ENCODE measurements around the gene RNF123.

The RNF123 gene

DNA sequence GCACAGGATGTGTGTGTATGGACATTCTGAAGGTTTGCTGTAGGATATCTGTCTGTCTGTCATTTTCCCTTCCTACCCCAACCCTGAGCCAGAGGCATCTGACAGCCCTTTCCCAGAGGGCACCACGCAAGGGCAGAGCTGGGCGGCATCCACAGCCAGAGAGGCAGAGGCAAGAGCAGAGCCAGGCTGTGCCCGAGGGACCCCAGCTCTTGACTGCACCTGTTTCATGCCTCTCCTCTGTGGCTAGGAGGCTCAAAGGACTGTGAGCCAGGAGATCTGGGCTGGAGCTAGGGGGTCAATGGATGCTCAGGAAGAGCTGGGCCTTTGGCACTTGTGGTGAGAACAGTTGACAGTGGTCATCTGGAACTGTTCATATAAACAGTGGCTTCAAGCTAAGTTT, 20.0 kb upstream of the RNF123 start:
- no peak overlapping the region for H3K27ac ChIP-seq (ENCODE audit: low read depth, low read length)
- H3K9me3 ChIP-seq (ENCODE audit: insufficient read depth, low read depth, low read length), result no peaks in the 10 kb centered on the region
- no peak overlapping the region for H3K4me3 ChIP-seq (ENCODE audit: low read length)
- no peaks in the 10 kb centered on the region for H3K36me3 ChIP-seq (ENCODE audit: insufficient read depth, low read length)
- peaks cover 5% of the 10 kb centered on the region; the same call in 1 of the 2 replicates for H3K4me1 ChIP-seq (ENCODE audit: insufficient read depth, low read length)
- no peaks in the 10 kb centered on the region for H3K27me3 ChIP-seq (ENCODE audit: insufficient read depth, low read length)
- WGBS, result 92% methylated on average over 3 of the region's 3 CpGs
- no peak overlapping the region for H3K9ac ChIP-seq (ENCODE audit: low read depth, low read length)

DNA sequence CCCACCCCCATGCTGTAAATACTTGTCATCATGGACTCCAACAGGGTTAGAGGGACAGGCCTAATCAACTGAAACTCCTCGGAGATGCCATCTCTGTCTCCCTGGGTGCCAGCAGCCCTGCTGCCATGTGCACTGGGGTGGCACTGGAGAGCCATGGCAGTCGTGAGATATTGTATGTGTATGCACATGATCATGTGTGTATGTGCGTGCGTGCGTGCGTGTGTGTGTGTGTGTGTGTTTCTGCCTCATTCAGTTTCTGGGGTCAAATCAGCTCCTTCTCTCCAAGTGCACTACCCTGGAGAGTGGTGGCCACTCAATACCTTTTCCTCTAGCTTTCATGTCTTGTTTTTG, 18.4 kb upstream of the RNF123 start:
- Histone ChIP-seq H3K4me1 (ENCODE audit: insufficient read depth, low read length) (peaks cover 5% of the 10 kb centered on the region; the same call in 1 of the 2 replicates), H3K27ac (ENCODE audit: low read depth, low read length) (no peak overlapping the region), H3K36me3 (ENCODE audit: insufficient read depth, low read length) (peaks cover 6% of the 10 kb centered on the region), H3K4me3 (ENCODE audit: low read length) (no peak overlapping the region), H3K27me3 (ENCODE audit: insufficient read depth, low read length) (no peaks in the 10 kb centered on the region), H3K9me3 (ENCODE audit: insufficient read depth, low read depth, low read length) (no peaks in the 10 kb centered on the region), H3K9ac (ENCODE audit: low read depth, low read length) (no peak overlapping the region)
- WGBS, result 61% methylated on average over 6 of the region's 6 CpGs

DNA sequence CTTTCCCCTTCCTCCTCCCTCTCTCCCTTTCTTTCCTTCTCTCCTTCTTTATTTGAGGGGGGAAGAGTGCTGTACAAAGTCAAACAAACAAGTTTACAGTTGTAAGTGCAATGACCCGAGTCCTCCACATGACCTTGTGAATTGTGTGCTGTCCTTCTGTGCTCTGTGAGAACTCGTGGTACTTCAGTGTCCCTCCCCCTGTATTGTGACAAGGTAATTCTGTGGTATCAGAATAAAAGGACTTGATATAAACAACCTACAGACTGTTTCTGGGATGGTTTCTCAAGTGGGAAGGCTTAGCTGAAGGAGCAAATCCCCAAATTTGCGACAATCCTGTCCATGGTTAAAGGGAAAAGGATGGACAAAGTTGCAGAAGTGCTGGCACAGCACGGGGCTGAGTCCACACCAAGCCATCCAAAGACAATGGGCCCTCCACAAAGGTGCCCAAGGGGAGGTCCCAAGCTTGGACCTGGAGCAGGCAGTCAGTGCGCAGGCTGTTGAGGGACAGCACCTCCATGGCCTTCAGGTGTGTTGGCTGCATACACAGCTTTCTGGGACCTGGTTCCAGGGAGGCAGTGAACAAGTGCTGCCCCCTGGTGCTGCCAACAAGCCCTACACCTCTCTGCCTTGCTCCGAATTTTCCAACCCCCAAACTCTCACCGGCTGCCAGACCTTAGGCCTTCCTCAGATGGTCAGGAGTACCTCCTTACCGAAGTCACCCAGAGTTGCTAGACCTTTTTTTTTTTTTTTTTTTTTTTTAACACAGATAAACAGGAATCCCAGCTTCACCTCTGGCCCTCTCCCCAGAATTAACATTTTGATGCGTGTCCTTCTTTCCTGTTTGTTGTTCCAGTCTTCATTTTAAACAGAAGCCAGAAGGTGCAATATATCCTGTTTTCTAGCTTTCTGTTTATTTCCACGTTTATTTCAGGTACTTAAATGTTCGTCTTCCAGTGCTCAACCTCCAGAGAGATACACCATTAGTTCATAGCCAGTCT, 17.8 kb upstream of the RNF123 start:
- Histone ChIP-seq H3K9me3 (ENCODE audit: insufficient read depth, low read depth, low read length) (no peaks in the 10 kb centered on the region), H3K9ac (ENCODE audit: low read depth, low read length) (no peak overlapping the region), H3K4me1 (ENCODE audit: insufficient read depth, low read length) (peaks cover 5% of the 10 kb centered on the region; the same call in 1 of the 2 replicates), H3K4me3 (ENCODE audit: low read length) (no peak overlapping the region), H3K36me3 (ENCODE audit: insufficient read depth, low read length) (peaks cover 13% of the 10 kb centered on the region), H3K27me3 (ENCODE audit: insufficient read depth, low read length) (no peaks in the 10 kb centered on the region), H3K27ac (ENCODE audit: low read depth, low read length) (no peak overlapping the region)
- WGBS, result 51% methylated on average over 11 of the region's 11 CpGs

DNA sequence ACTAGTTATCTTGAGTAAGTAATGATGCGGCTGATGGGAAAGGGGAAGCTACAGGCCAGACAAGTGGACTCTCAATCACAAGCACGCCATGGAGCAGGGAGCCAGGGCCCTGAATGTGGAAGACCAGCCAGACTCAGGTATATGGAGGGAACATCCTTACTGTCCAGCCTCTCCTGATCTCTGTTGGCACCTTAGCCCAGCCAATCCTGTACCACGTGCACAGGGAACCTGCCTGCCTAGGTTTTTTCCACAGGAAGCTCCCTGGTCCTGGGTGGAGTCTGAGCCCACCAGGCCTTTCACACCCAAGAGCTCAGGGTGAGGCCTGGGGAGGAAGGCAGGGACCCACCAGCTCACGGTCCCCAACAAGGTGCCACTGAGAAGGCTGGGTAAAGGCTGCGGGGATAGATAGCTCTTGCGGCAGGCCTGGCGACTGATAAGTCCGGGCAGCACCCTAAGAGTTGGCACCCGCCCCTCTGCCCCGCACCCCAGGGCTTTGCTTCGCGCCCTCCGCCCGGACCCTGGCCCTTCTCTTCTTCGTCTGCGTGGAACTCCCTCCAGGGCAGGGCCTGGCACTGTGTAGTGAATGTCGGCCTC, 16.1 kb upstream of the RNF123 start:
- peaks cover 5% of the 10 kb centered on the region; the same call in 1 of the 2 replicates for H3K4me1 ChIP-seq (ENCODE audit: insufficient read depth, low read length)
- WGBS, result 16% methylated on average over 17 of the region's 17 CpGs
- H3K9ac ChIP-seq (ENCODE audit: low read depth, low read length), result peak overlapping the region; percentile 81
- peak overlapping the region; percentile 97 for H3K27ac ChIP-seq (ENCODE audit: low read depth, low read length)
- peak overlapping the region; percentile 89 for H3K4me3 ChIP-seq (ENCODE audit: low read length)
- peaks cover 29% of the 10 kb centered on the region for H3K36me3 ChIP-seq (ENCODE audit: insufficient read depth, low read length)
- H3K9me3 ChIP-seq (ENCODE audit: insufficient read depth, low read depth, low read length), result no peaks in the 10 kb centered on the region
- H3K27me3 ChIP-seq (ENCODE audit: insufficient read depth, low read length), result no peaks in the 10 kb centered on the region

DNA sequence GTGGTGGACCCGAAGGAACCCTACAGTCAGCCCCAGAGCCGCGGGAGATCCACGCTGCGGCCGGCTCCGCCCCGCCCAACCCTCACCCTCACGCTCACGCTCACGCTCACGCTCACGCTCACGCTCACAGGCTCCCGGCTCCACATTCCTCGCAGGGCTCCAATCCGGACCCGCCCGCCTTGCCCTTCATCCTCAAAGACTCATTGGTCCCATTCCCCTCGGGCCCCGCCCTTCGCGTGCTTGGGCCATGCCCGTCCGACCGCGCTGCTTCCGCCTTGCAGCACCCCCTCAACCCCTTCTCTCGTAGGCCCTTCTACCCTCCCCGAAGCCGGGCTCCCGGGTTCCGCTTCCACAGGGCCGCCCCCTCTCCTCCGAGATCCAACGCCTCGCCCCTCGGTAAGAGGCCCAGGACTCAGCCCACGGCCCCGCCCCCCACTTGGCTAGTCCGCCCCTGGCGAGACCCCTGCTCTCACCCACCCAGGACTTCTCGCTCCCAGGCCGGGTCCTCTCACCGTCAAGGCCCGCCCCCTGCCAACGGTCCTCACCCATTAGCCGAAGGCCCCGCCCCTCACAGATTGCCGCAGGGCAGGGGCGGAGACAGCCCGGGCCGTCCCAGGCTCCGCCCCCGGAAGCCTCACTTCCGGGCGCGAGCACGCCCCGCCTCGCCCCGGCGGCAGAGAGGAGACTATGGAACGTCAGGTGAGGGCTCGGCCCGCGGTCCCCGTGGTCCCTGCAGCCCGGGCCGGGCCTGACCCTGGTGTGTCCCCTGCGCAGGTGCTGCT, 15.5 kb upstream of the RNF123 start, which contains the start of gene APEH:
APEH (plus strand) TSS at position 637 of the 782 bp plus-strand sequence; CDS start at position 688, 51 bp downstream.
- Histone ChIP-seq H3K9me3 (ENCODE audit: insufficient read depth, low read depth, low read length) (no peaks in the 10 kb centered on the region), H3K36me3 (ENCODE audit: insufficient read depth, low read length) (peaks cover 36% of the 10 kb centered on the region), H3K4me3 (ENCODE audit: low read length) (peak within 1 kb of the TSS; percentile 89), H3K27ac (ENCODE audit: low read depth, low read length) (peak within 1 kb of the TSS; percentile 97), H3K27me3 (ENCODE audit: insufficient read depth, low read length) (no peaks in the 10 kb centered on the region), H3K4me1 (ENCODE audit: insufficient read depth, low read length) (0 out of 2 replicates have a peak, but pooled peaks cover 2% of the 10 kb centered on the region), H3K9ac (ENCODE audit: low read depth, low read length) (peak within 1 kb of the TSS; percentile 81)
- WGBS, result under 1% methylated on average over 70 of the region's 71 CpGs

DNA sequence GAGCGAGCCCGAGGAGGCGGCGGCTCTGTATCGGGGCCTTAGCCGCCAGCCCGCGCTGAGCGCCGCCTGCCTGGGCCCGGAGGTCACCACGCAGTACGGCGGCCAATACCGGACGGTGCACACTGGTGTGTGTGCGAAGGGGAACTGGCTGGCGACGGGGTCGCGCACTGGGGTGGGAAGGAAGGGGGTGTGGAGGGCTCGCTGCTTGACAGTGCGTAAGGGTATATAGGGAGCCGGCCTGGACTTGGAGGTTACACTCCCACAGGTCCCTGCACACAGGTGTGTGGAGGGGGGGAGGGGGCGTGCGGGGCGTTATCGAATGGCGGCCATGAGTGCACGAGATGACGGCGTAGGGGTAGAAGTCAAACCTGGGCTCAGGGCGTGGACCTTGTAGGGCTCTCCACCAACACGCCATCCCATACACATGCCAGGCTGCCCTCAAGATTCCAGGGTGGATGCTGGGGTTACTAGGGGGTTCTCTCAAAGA, 14.8 kb upstream of the RNF123 start:
- H3K9ac ChIP-seq (ENCODE audit: low read depth, low read length), result peak overlapping the region; percentile 81

DNA sequence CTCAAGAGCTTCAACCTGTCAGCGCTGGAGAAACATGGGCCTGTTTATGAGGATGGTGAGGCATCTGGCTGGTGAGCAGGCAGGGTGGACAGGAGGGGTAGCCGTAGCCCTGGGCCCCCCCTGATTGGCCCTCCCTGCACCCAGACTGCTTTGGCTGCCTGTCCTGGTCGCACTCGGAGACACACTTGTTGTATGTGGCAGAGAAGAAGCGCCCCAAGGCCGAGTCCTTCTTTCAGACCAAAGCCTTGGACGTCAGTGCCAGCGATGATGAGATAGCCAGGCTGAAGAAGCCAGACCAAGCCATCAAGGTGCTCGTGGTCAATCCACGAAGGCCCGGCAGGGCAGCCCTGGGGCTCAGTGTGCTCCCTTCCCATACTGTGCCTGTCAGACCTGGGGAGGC, 13.4 kb upstream of the RNF123 start:
- 94% methylated on average over 11 of the region's 11 CpGs for WGBS
- H3K4me1 ChIP-seq (ENCODE audit: insufficient read depth, low read length), result 0 out of 2 replicates have a peak, but pooled peaks cover 2% of the 10 kb centered on the region
- H3K9me3 ChIP-seq (ENCODE audit: insufficient read depth, low read depth, low read length), result no peaks in the 10 kb centered on the region
- H3K27ac ChIP-seq (ENCODE audit: low read depth, low read length), result no peak overlapping the region
- no peaks in the 10 kb centered on the region for H3K27me3 ChIP-seq (ENCODE audit: insufficient read depth, low read length)
- H3K36me3 ChIP-seq (ENCODE audit: insufficient read depth, low read length), result peaks cover 56% of the 10 kb centered on the region
- H3K4me3 ChIP-seq (ENCODE audit: low read length), result no peak overlapping the region
- no peak overlapping the region for H3K9ac ChIP-seq (ENCODE audit: low read depth, low read length)

More for the DNA sequence above, 14.8 kb upstream of the RNF123 start:
- Histone ChIP-seq H3K4me3 (ENCODE audit: low read length) (peak overlapping the region; percentile 89), H3K36me3 (ENCODE audit: insufficient read depth, low read length) (peaks cover 42% of the 10 kb centered on the region), H3K9me3 (ENCODE audit: insufficient read depth, low read depth, low read length) (no peaks in the 10 kb centered on the region), H3K4me1 (ENCODE audit: insufficient read depth, low read length) (0 out of 2 replicates have a peak, but pooled peaks cover 2% of the 10 kb centered on the region), H3K27ac (ENCODE audit: low read depth, low read length) (peak overlapping the region; percentile 97), H3K27me3 (ENCODE audit: insufficient read depth, low read length) (no peaks in the 10 kb centered on the region)
- WGBS, result 3% methylated on average over 32 of the region's 34 CpGs

DNA sequence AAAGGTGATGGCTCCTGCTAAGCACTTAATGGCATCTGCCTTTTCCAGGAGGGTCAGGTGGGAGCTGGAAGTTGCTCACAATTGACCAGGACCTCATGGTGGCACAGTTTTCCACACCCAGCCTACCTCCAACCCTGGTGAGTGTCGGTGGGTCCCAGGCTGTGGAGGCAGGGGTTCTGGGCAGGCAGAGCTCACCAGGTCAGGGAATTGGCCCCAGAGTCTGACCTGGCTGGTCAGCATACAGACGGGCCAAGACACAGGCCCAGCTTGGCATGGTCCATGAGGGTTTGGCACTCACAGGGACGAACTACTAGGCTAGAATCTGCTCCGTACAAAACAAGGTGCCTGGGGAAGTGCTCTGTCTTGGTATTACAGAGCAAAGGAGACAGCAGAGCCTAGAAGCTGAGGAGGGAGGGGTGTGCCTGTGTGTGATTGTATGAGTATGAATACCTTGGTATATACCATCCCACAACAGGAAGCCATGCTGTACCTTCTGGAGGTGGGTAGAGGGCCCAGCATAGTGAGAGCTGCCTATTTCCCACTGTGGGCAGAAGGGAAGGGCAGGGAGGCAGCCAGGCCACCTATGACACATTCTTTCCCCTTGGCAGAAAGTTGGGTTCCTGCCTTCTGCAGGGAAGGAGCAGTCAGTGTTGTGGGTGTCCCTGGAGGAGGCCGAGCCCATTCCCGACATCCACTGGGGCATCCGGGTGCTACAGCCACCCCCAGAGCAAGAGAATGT, 8.7 kb upstream of the RNF123 start:
- Histone ChIP-seq H3K27me3 (ENCODE audit: insufficient read depth, low read length) (no peaks in the 10 kb centered on the region), H3K9ac (ENCODE audit: low read depth, low read length) (no peak overlapping the region), H3K36me3 (ENCODE audit: insufficient read depth, low read length) (peaks cover 88% of the 10 kb centered on the region), H3K9me3 (ENCODE audit: insufficient read depth, low read depth, low read length) (no peaks in the 10 kb centered on the region), H3K27ac (ENCODE audit: low read depth, low read length) (no peak overlapping the region), H3K4me1 (ENCODE audit: insufficient read depth, low read length) (no peaks in the 10 kb centered on the region), H3K4me3 (ENCODE audit: low read length) (no peak overlapping the region)
- WGBS, result 97% methylated on average over 7 of the region's 7 CpGs

DNA sequence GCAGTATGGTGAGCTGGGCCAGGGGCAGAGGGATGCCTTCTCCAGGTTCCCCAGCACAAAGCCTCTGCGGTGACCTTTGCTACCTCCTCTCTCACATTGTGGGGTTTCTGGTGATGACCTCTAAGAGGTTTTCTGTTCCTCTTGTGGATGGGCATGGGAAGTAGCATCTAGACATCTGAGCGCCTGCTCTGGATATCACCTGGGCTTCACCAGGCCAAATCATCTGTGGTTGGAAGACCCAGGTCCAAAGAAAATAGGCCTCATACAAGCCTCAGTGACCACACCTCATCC, 8.2 kb upstream of the RNF123 start:
- peaks cover 83% of the 10 kb centered on the region for H3K36me3 ChIP-seq (ENCODE audit: insufficient read depth, low read length)
- H3K4me1 ChIP-seq (ENCODE audit: insufficient read depth, low read length), result no peaks in the 10 kb centered on the region
- H3K27ac ChIP-seq (ENCODE audit: low read depth, low read length), result no peak overlapping the region
- no peaks in the 10 kb centered on the region for H3K9me3 ChIP-seq (ENCODE audit: insufficient read depth, low read depth, low read length)
- no peak overlapping the region for H3K4me3 ChIP-seq (ENCODE audit: low read length)
- no peaks in the 10 kb centered on the region for H3K27me3 ChIP-seq (ENCODE audit: insufficient read depth, low read length)
- H3K9ac ChIP-seq (ENCODE audit: low read depth, low read length), result no peak overlapping the region
- WGBS, result 97% methylated on average over 2 of the region's 2 CpGs

DNA sequence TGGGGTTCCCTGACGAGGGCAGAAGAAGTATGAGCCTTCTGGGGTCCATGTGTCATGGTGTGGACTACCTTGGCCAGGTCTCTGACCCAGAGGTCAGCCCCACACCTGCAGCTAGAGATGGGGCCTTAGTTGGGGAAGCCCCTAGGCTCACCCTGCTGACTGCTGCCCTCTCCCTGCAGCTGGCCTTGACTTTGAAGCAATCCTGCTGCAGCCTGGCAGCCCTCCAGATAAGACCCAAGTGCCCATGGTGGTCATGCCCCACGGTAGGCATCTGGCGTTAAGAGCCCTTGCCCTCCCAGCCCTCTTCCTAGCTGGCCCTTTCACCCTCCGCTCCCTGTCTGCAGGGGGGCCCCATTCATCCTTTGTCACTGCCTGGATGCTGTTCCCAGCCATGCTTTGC, 7.8 kb upstream of the RNF123 start:
- H3K36me3 ChIP-seq (ENCODE audit: insufficient read depth, low read length), result peaks cover 79% of the 10 kb centered on the region
- 90% methylated on average over 4 of the region's 4 CpGs for WGBS

More for the DNA sequence above, 7.8 kb upstream of the RNF123 start:
- Histone ChIP-seq H3K4me1 (ENCODE audit: insufficient read depth, low read length) (no peaks in the 10 kb centered on the region), H3K4me3 (ENCODE audit: low read length) (no peak overlapping the region), H3K9ac (ENCODE audit: low read depth, low read length) (no peak overlapping the region), H3K9me3 (ENCODE audit: insufficient read depth, low read depth, low read length) (no peaks in the 10 kb centered on the region), H3K27me3 (ENCODE audit: insufficient read depth, low read length) (no peaks in the 10 kb centered on the region), H3K27ac (ENCODE audit: low read depth, low read length) (no peak overlapping the region)
